Fibroblast of lung (primary cell): ENCODE results near the gene TMEM258.

Source experiments
- EZH2 ChIP-seq: IDR thresholded peaks from 2 replicates; pipeline ENCODE4 v1.5.1; 2012; ENCODE audit warnings: low read length, control low read depth, mild to moderate bottlenecking; ENCODE audit errors: missing control alignments
- TF ChIP-seq, protein P1 (sequence below), 2 donors: IDR thresholded peaks in 1 of 2; conservative IDR thresholded peaks in 1 of 2; 1 replicate in 1 of 2; 2 replicates in 1 of 2; pipeline ENCODE4 v1.5.1; 2011 to 2012; ENCODE audit warnings: low read length in 2 of 2, control low read depth in 1 of 2, inconsistent platforms in 1 of 2, low read depth in 1 of 2, mild to moderate bottlenecking in 1 of 2

DNA sequence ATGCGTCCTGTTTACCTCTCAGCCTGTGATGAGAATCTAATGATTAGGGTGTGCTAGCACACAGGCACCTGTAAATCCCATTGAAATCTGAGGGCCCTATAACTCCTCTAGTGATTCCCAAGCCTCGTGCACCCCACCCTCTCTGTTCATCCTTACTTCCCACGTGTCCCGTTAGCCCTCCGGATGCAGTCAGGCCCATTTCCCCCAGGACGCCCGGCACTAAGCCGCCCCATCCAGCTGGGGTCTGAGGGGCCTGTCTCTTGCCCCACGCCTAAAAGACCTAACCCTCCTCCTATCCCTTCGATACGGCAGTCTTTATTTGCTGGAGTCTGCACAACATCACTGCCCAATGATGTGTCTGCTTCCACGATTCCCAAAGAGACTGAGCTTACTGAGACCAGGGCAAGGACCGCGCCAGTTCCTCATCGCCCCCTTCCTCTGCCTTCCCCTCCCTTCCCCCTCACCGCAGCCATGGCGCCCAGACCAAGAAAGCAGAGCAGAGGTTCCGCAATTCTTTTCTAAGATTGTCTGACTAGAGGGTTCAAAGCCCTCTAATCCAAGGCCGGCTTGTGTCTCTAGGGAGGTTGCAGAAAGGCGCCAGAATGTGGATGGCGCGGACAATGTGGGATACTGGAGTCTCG, 34.7 kb upstream of the TMEM258 start:
- TF ChIP-seq, protein P1, sequence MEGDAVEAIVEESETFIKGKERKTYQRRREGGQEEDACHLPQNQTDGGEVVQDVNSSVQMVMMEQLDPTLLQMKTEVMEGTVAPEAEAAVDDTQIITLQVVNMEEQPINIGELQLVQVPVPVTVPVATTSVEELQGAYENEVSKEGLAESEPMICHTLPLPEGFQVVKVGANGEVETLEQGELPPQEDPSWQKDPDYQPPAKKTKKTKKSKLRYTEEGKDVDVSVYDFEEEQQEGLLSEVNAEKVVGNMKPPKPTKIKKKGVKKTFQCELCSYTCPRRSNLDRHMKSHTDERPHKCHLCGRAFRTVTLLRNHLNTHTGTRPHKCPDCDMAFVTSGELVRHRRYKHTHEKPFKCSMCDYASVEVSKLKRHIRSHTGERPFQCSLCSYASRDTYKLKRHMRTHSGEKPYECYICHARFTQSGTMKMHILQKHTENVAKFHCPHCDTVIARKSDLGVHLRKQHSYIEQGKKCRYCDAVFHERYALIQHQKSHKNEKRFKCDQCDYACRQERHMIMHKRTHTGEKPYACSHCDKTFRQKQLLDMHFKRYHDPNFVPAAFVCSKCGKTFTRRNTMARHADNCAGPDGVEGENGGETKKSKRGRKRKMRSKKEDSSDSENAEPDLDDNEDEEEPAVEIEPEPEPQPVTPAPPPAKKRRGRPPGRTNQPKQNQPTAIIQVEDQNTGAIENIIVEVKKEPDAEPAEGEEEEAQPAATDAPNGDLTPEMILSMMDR (conservative IDR thresholded peaks at IDR 0.05 in 1 of 2, IDR thresholded peaks at IDR 0.05 in 1 of 2; ENCODE audit: low read depth in 1 of 2, low read length in 2 of 2): no peak
- no peak for TF ChIP-seq EZH2
